ENCODE results near the gene GIT2. TPM values are rescaled to one million over a fixed set of nuclear protein-coding genes. Genes with fewer than 3 reads are reported as not detected.

Gene GIT2
- total RNA-seq, 1 experiment from 2014 or later: 40.0 TPM

GRCh38 chr12:109982210-109982609, 14.0 kb downstream of the GIT2 start:
- H3K9me3 ChIP-seq (ENCODE audit: control insufficient read depth, insufficient read depth, low read depth, low read length): no peaks in the 10 kb centered on the region
- no peak overlapping the region for H3K4me3 ChIP-seq (ENCODE audit: low read depth in 2 of 2, low read length in 2 of 2)
- TF ChIP-seq POLR2AphosphoS5 (IDR thresholded peaks at IDR 0.05; ENCODE audit: low read depth, low read length) (no peak), SIN3A (IDR thresholded peaks at IDR 0.05; ENCODE audit: borderline replicate concordance, insufficient read depth, low read depth, low read length) (no peak), TCF7L2 (IDR thresholded peaks at IDR 0.05; ENCODE audit: low read depth, low read length) (no peak), REST (IDR thresholded peaks at IDR 0.05; ENCODE audit: insufficient read depth in 1 of 2, low read depth in 2 of 2, low read length in 1 of 2) (no peak)
- TF ChIP-seq, protein P1, sequence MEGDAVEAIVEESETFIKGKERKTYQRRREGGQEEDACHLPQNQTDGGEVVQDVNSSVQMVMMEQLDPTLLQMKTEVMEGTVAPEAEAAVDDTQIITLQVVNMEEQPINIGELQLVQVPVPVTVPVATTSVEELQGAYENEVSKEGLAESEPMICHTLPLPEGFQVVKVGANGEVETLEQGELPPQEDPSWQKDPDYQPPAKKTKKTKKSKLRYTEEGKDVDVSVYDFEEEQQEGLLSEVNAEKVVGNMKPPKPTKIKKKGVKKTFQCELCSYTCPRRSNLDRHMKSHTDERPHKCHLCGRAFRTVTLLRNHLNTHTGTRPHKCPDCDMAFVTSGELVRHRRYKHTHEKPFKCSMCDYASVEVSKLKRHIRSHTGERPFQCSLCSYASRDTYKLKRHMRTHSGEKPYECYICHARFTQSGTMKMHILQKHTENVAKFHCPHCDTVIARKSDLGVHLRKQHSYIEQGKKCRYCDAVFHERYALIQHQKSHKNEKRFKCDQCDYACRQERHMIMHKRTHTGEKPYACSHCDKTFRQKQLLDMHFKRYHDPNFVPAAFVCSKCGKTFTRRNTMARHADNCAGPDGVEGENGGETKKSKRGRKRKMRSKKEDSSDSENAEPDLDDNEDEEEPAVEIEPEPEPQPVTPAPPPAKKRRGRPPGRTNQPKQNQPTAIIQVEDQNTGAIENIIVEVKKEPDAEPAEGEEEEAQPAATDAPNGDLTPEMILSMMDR (IDR thresholded peaks at IDR 0.05): no peak
- in situ Hi-C loops (cut with HindIII; ENCODE audit: low pct_unique_long_range_greater_than_20kb, low sequenced_read_pairs) (no loop called here), intact Hi-C loops (cut with micrococcal nuclease; ENCODE audit: unreplicated experiment) (no loop called here)
- no peak overlapping the region for H3K27ac ChIP-seq (ENCODE audit: low read length)
- ATAC-seq (no peak), DNase-seq (ENCODE audit: low read depth, low spot score) (no peak)
- no peaks in the 10 kb centered on the region for H3K27me3 ChIP-seq (ENCODE audit: control insufficient read depth, insufficient read depth, low read length)
- POLR2A ChIA-PET: no interaction called here
- CTCF ChIA-PET: no interaction called here
- no peaks in the 10 kb centered on the region for H3K4me1 ChIP-seq (ENCODE audit: control insufficient read depth, insufficient read depth, low read length)
- H3K36me3 ChIP-seq (ENCODE audit: control insufficient read depth, insufficient read depth, low read length): peaks cover 11% of the 10 kb centered on the region; the same call in 1 of the 2 replicates
- BruUV-seq (replicated peaks): no TSS peak

GRCh38 chr12:109981311-109981710, 14.9 kb downstream of the GIT2 start:
- Histone ChIP-seq H3K4me3 (ENCODE audit: low read depth in 2 of 2, low read length in 2 of 2) (no peak overlapping the region), H3K4me1 (ENCODE audit: control insufficient read depth, insufficient read depth, low read length) (no peaks in the 10 kb centered on the region), H3K36me3 (ENCODE audit: control insufficient read depth, insufficient read depth, low read length) (peaks cover 11% of the 10 kb centered on the region; the same call in 1 of the 2 replicates), H3K27ac (ENCODE audit: low read length) (no peak overlapping the region), H3K9me3 (ENCODE audit: control insufficient read depth, insufficient read depth, low read depth, low read length) (no peaks in the 10 kb centered on the region), H3K27me3 (ENCODE audit: control insufficient read depth, insufficient read depth, low read length) (no peaks in the 10 kb centered on the region)
- in situ Hi-C loops (cut with HindIII; ENCODE audit: low pct_unique_long_range_greater_than_20kb, low sequenced_read_pairs) (no loop called here), intact Hi-C loops (cut with micrococcal nuclease; ENCODE audit: unreplicated experiment) (no loop called here)
- no TSS peak for BruUV-seq (replicated peaks)
- ATAC-seq (no peak), DNase-seq (ENCODE audit: low read depth, low spot score) (no peak)
- CTCF ChIA-PET: no interaction called here
- TF ChIP-seq REST (IDR thresholded peaks at IDR 0.05; ENCODE audit: insufficient read depth in 1 of 2, low read depth in 2 of 2, low read length in 1 of 2): no peak
- POLR2A ChIA-PET: no interaction called here

Measured in Panc1 (cell line).